Nephron (organoid): Measurements from ENCODE around the gene TNK2.

ENCODE experiments used
- H3K27ac Mint-ChIP-seq, 3 experiments: 2 replicates each; pipeline ENCODE4 v1.8.0; 2020; ENCODE audit warnings: mixed read lengths in 3 of 3, mild to moderate bottlenecking in 2 of 3, moderate library complexity in 1 of 3
- H3K27me3 Mint-ChIP-seq: 2 replicates; pipeline ENCODE4 v1.8.0; 2021; ENCODE audit warnings: low read depth, mild to moderate bottlenecking, moderate library complexity, mixed read lengths
- H3K36me3 Mint-ChIP-seq: 2 replicates; pipeline ENCODE4 v1.8.0; 2020; ENCODE audit warnings: low read depth, mixed read lengths
- H3K4me1 Mint-ChIP-seq: 2 replicates; pipeline ENCODE4 v1.8.0; 2020; ENCODE audit warnings: mixed read lengths
- H3K4me3 Mint-ChIP-seq, 3 experiments: 2 replicates each; pipeline ENCODE4 v1.8.0; 2020; ENCODE audit warnings: mild to moderate bottlenecking in 3 of 3, mixed read lengths in 3 of 3, moderate library complexity in 2 of 3
- H3K9me3 Mint-ChIP-seq: 2 replicates; pipeline ENCODE4 v1.8.0; 2020; ENCODE audit warnings: mixed read lengths
- TF ChIP-seq, protein P1 (sequence below), 3 experiments: fragments of 200-600 bp; sonication (generic); IDR thresholded peaks; one replicate each; pipeline ENCODE4 v1.5.0; 2021; ENCODE audit warnings: antibody characterized with exemption in 3 of 3; ENCODE audit not compliant: unreplicated experiment in 3 of 3

TNK2 gene

GRCh38 chr3:195878424-195879274, 29.7 kb downstream of the TNK2 start:
- no peaks in the 10 kb centered on the region for H3K9me3 Mint-ChIP-seq
- no peaks in the 10 kb centered on the region for H3K27me3 Mint-ChIP-seq
- TF ChIP-seq, protein P1, sequence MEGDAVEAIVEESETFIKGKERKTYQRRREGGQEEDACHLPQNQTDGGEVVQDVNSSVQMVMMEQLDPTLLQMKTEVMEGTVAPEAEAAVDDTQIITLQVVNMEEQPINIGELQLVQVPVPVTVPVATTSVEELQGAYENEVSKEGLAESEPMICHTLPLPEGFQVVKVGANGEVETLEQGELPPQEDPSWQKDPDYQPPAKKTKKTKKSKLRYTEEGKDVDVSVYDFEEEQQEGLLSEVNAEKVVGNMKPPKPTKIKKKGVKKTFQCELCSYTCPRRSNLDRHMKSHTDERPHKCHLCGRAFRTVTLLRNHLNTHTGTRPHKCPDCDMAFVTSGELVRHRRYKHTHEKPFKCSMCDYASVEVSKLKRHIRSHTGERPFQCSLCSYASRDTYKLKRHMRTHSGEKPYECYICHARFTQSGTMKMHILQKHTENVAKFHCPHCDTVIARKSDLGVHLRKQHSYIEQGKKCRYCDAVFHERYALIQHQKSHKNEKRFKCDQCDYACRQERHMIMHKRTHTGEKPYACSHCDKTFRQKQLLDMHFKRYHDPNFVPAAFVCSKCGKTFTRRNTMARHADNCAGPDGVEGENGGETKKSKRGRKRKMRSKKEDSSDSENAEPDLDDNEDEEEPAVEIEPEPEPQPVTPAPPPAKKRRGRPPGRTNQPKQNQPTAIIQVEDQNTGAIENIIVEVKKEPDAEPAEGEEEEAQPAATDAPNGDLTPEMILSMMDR (IDR thresholded peaks at IDR 0.05; ENCODE audit: unreplicated experiment in 3 of 3): no peak
- H3K4me3 Mint-ChIP-seq: no peak overlapping the region
- no peak overlapping the region for H3K27ac Mint-ChIP-seq
- peaks cover 4% of the 10 kb centered on the region for H3K4me1 Mint-ChIP-seq
- H3K36me3 Mint-ChIP-seq: peaks cover 16% of the 10 kb centered on the region

- Mint-ChIP-seq H3K36me3 (peaks cover 13% of the 10 kb centered on the region), H3K4me1 (peaks cover 4% of the 10 kb centered on the region), H3K27ac (no peak overlapping the region), H3K27me3 (peaks cover 2% of the 10 kb centered on the region), H3K4me3 (no peak overlapping the region), H3K9me3 (no peaks in the 10 kb centered on the region)
- TF ChIP-seq, protein P1 (IDR thresholded peaks at IDR 0.05; ENCODE audit: unreplicated experiment in 3 of 3): no peak
Observed at GRCh38 chr3:195877767-195878423, 30.5 kb downstream of the TNK2 start.

DNA sequence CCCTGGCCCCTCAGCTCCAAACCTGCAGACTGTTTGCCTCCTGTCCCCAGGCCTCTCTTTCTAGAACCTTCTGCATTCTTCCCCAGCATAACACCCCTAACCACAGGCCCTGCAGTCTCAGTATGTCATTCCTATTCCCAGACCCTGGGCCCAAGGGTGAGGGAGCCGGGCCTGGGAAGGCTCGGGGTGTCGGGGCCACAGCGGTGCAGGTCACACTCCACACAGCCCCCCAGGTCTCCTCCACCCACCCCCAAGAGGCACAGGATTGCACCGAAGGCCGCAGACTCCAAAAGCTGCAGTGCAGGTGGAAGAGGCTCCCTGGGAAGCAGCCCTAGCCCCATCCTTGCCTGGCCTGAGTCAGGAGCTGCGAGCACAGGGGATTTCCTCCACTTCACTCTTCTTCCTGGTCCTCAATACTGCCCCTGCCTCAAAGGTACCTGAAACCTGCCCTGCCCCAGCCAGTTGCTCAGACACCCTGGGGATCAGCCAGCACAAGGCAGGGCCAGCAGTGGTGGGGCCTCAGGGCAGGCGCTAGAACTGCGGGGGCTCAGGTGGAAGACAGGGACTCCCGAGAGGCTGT, 31.1 kb downstream of the TNK2 start:
- H3K4me3 Mint-ChIP-seq: no peak overlapping the region
- H3K27me3 Mint-ChIP-seq: peaks cover 4% of the 10 kb centered on the region
- H3K4me1 Mint-ChIP-seq: peaks cover 4% of the 10 kb centered on the region
- TF ChIP-seq, protein P1 (IDR thresholded peaks at IDR 0.05; ENCODE audit: unreplicated experiment in 3 of 3): no peak
- H3K36me3 Mint-ChIP-seq: peaks cover 13% of the 10 kb centered on the region
- no peak overlapping the region for H3K27ac Mint-ChIP-seq
- H3K9me3 Mint-ChIP-seq: no peaks in the 10 kb centered on the region

GRCh38 chr3:195876297-195877064, 31.9 kb downstream of the TNK2 start:
- H3K27ac Mint-ChIP-seq: no peak overlapping the region
- TF ChIP-seq, protein P1 (IDR thresholded peaks at IDR 0.05; ENCODE audit: unreplicated experiment in 3 of 3): no peak
- peaks cover 4% of the 10 kb centered on the region for H3K27me3 Mint-ChIP-seq
- no peak overlapping the region for H3K4me3 Mint-ChIP-seq
- peaks cover 4% of the 10 kb centered on the region for H3K4me1 Mint-ChIP-seq
- H3K36me3 Mint-ChIP-seq: peaks cover 13% of the 10 kb centered on the region
- H3K9me3 Mint-ChIP-seq: no peaks in the 10 kb centered on the region

DNA sequence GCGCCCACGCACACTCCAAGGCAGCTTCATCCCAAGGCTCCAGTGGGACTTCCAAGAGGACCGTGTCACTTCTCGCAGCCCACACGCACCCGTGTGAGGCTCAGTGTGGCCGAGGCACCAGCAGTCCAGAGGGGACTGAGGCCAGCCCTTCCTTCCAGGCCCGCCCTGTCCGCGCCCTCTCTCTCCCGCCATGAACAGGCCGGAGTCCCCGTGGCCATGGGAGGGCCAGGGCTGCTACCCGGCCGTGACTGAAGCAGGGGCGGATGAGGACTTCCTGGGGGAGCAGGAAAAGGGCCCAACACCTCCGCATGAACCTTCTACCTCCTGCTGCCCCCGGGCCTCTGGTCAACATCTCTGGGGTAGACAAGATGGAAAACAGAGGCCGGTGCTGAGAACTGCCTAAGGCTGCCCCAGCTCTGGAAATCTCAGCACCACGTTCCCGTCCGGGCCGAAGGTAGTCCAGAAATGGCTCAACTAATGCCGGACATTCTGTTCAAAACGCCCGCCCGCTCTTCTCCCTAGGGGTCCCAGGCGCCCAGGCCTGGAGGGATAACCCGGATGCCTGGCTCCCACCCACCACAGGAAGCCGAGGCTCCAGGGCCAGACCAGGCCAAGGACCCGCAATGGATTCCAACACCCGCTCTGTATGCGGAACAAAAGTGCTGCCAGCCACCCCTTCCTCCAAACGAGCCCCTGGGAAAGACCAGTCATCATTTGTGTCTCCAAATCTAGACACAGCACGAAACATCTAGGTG, 32.7 kb downstream of the TNK2 start:
- Mint-ChIP-seq H3K27ac (no peak overlapping the region), H3K4me3 (no peak overlapping the region), H3K27me3 (peaks cover 4% of the 10 kb centered on the region), H3K9me3 (no peaks in the 10 kb centered on the region), H3K36me3 (peaks cover 13% of the 10 kb centered on the region), H3K4me1 (peaks cover 4% of the 10 kb centered on the region)
- TF ChIP-seq, protein P1 (IDR thresholded peaks at IDR 0.05; ENCODE audit: unreplicated experiment in 3 of 3): no peak
